ENCODE data around the gene PTK7. TPM values are rescaled to one million over a fixed set of nuclear protein-coding genes. Genes with fewer than 3 reads are reported as not detected.
"Not testable (repeated sequence)": the region's sequence is repeated elsewhere in the genome, so short reads cannot be mapped to it uniquely, and the experiment has no call there.

PTK7 gene
- total and polyA plus RNA-seq, 2 donors: 48.1 to 101 TPM

- H3K27ac ChIP-seq (ENCODE audit: low read depth in 1 of 2, low read length in 1 of 2): no peak overlapping the region
- no peaks in the 10 kb centered on the region for H3K27me3 ChIP-seq (ENCODE audit: control insufficient read depth in 2 of 2, insufficient read depth in 1 of 2, low read length in 1 of 2)
- peaks cover 0 to 3% of the 10 kb centered on the region in 2 donors for H3K36me3 ChIP-seq (ENCODE audit: control insufficient read depth in 2 of 2, insufficient read depth in 2 of 2, low read length in 1 of 2)
- H3K9me3 ChIP-seq (ENCODE audit: control insufficient read depth in 2 of 2, insufficient read depth in 1 of 2, low read length in 1 of 2): no peaks in the 10 kb centered on the region
- no peak for DNase-seq (ENCODE audit: low read depth in 6 of 9, low spot score in 9 of 9)
- H3K4me1 ChIP-seq (ENCODE audit: control insufficient read depth in 2 of 2, insufficient read depth in 2 of 2, low read length in 2 of 2): peaks cover 11 to 43% of the 10 kb centered on the region in 2 donors
- H3K4me3 ChIP-seq (ENCODE audit: low read length in 2 of 2): no peak overlapping the region
- 81% methylated on average over 6 of the region's 6 CpGs for WGBS
These were observed 39.3 kb downstream of the PTK7 start for GRCh38 chr6:43115365-43115764.

- DNase-seq (ENCODE audit: low read depth in 6 of 9, low spot score in 9 of 9); H3K4me3 ChIP-seq (ENCODE audit: low read length in 2 of 2); H3K27ac ChIP-seq (ENCODE audit: low read depth in 1 of 2, low read length in 1 of 2); H3K36me3 ChIP-seq (ENCODE audit: control insufficient read depth in 2 of 2, insufficient read depth in 2 of 2, low read length in 1 of 2); H3K9me3 ChIP-seq (ENCODE audit: control insufficient read depth in 2 of 2, insufficient read depth in 1 of 2, low read length in 1 of 2); H3K27me3 ChIP-seq (ENCODE audit: control insufficient read depth in 2 of 2, insufficient read depth in 1 of 2, low read length in 1 of 2): not testable (repeated sequence)
- over 99% methylated on average over 8 of the region's 8 CpGs for WGBS
- peaks cover 9 to 54% of the 10 kb centered on the region in 2 donors for H3K4me1 ChIP-seq (ENCODE audit: control insufficient read depth in 2 of 2, insufficient read depth in 2 of 2, low read length in 2 of 2)
These were observed 41.4 kb downstream of the PTK7 start for GRCh38 chr6:43117466-43117865.

- DNase-seq (ENCODE audit: low read depth in 6 of 9, low spot score in 9 of 9): no peak
- Histone ChIP-seq H3K9me3 (ENCODE audit: control insufficient read depth in 2 of 2, insufficient read depth in 1 of 2, low read length in 1 of 2) (no peaks in the 10 kb centered on the region), H3K4me1 (ENCODE audit: control insufficient read depth in 2 of 2, insufficient read depth in 2 of 2, low read length in 2 of 2) (peaks cover 0 to 43% of the 10 kb centered on the region in 2 donors), H3K27me3 (ENCODE audit: control insufficient read depth in 2 of 2, insufficient read depth in 1 of 2, low read length in 1 of 2) (no peaks in the 10 kb centered on the region), H3K36me3 (ENCODE audit: control insufficient read depth in 2 of 2, insufficient read depth in 2 of 2, low read length in 1 of 2) (peaks cover 0 to 6% of the 10 kb centered on the region in 2 donors), H3K27ac (ENCODE audit: low read depth in 1 of 2, low read length in 1 of 2) (no peak overlapping the region), H3K4me3 (ENCODE audit: low read length in 2 of 2) (no peak overlapping the region)
- WGBS: 95% methylated on average over 4 of the region's 4 CpGs
These were observed 43.4 kb downstream of the PTK7 start for GRCh38 chr6:43119482-43119881.

- no peak overlapping the region for H3K27ac ChIP-seq (ENCODE audit: low read depth in 1 of 2, low read length in 1 of 2)
- no peaks in the 10 kb centered on the region for H3K27me3 ChIP-seq (ENCODE audit: control insufficient read depth in 2 of 2, insufficient read depth in 1 of 2, low read length in 1 of 2)
- H3K4me1 ChIP-seq (ENCODE audit: control insufficient read depth in 2 of 2, insufficient read depth in 2 of 2, low read length in 2 of 2): peaks cover 0 to 46% of the 10 kb centered on the region in 2 donors
- H3K4me3 ChIP-seq (ENCODE audit: low read length in 2 of 2): no peak overlapping the region
- H3K36me3 ChIP-seq (ENCODE audit: control insufficient read depth in 2 of 2, insufficient read depth in 2 of 2, low read length in 1 of 2): peaks cover 0 to 6% of the 10 kb centered on the region in 2 donors
- no peaks in the 10 kb centered on the region for H3K9me3 ChIP-seq (ENCODE audit: control insufficient read depth in 2 of 2, insufficient read depth in 1 of 2, low read length in 1 of 2)
- DNase-seq (ENCODE audit: low read depth in 6 of 9, low spot score in 9 of 9): no peak
- WGBS: 98% methylated on average over 9 of the region's 9 CpGs
These were observed 44.1 kb downstream of the PTK7 start for GRCh38 chr6:43120101-43120763.

- no peak for DNase-seq (ENCODE audit: low read depth in 6 of 9, low spot score in 9 of 9)
- 95% methylated on average over 9 of the region's 9 CpGs for WGBS
- peaks cover 0 to 45% of the 10 kb centered on the region in 2 donors for H3K4me1 ChIP-seq (ENCODE audit: control insufficient read depth in 2 of 2, insufficient read depth in 2 of 2, low read length in 2 of 2)
These were observed 45.1 kb downstream of the PTK7 start for GRCh38 chr6:43120944-43121913.

GRCh38 chr6:43122146-43122545, 46.0 kb downstream of the PTK7 start:
- Histone ChIP-seq H3K4me3 (ENCODE audit: low read length in 2 of 2) (no peak overlapping the region), H3K27me3 (ENCODE audit: control insufficient read depth in 2 of 2, insufficient read depth in 1 of 2, low read length in 1 of 2) (no peaks in the 10 kb centered on the region), H3K27ac (ENCODE audit: low read depth in 1 of 2, low read length in 1 of 2) (no peak overlapping the region), H3K36me3 (ENCODE audit: control insufficient read depth in 2 of 2, insufficient read depth in 2 of 2, low read length in 1 of 2) (peaks cover 0 to 6% of the 10 kb centered on the region in 2 donors), H3K4me1 (ENCODE audit: control insufficient read depth in 2 of 2, insufficient read depth in 2 of 2, low read length in 2 of 2) (peaks cover 0 to 47% of the 10 kb centered on the region in 2 donors), H3K9me3 (ENCODE audit: control insufficient read depth in 2 of 2, insufficient read depth in 1 of 2, low read length in 1 of 2) (no peaks in the 10 kb centered on the region)
- WGBS: 87% methylated on average over 2 of the region's 2 CpGs
- DNase-seq (ENCODE audit: low read depth in 6 of 9, low spot score in 9 of 9): no peak

More at GRCh38 chr6:43120944-43121913, 45.1 kb downstream of the PTK7 start:
- Histone ChIP-seq H3K27me3 (ENCODE audit: control insufficient read depth in 2 of 2, insufficient read depth in 1 of 2, low read length in 1 of 2) (no peaks in the 10 kb centered on the region), H3K27ac (ENCODE audit: low read depth in 1 of 2, low read length in 1 of 2) (no peak overlapping the region), H3K9me3 (ENCODE audit: control insufficient read depth in 2 of 2, insufficient read depth in 1 of 2, low read length in 1 of 2) (no peaks in the 10 kb centered on the region), H3K4me3 (ENCODE audit: low read length in 2 of 2) (no peak overlapping the region), H3K36me3 (ENCODE audit: control insufficient read depth in 2 of 2, insufficient read depth in 2 of 2, low read length in 1 of 2) (peaks cover 0 to 6% of the 10 kb centered on the region in 2 donors)

- DNase-seq (ENCODE audit: low read depth in 6 of 9, low spot score in 9 of 9): no peak
- Histone ChIP-seq H3K27me3 (ENCODE audit: control insufficient read depth in 2 of 2, insufficient read depth in 1 of 2, low read length in 1 of 2) (no peaks in the 10 kb centered on the region), H3K4me1 (ENCODE audit: control insufficient read depth in 2 of 2, insufficient read depth in 2 of 2, low read length in 2 of 2) (peaks cover 0 to 47% of the 10 kb centered on the region in 2 donors), H3K27ac (ENCODE audit: low read depth in 1 of 2, low read length in 1 of 2) (no peak overlapping the region), H3K4me3 (ENCODE audit: low read length in 2 of 2) (no peak overlapping the region), H3K36me3 (ENCODE audit: control insufficient read depth in 2 of 2, insufficient read depth in 2 of 2, low read length in 1 of 2) (peaks cover 0 to 6% of the 10 kb centered on the region in 2 donors), H3K9me3 (ENCODE audit: control insufficient read depth in 2 of 2, insufficient read depth in 1 of 2, low read length in 1 of 2) (no peaks in the 10 kb centered on the region)
- 96% methylated on average over 25 of the region's 25 CpGs for WGBS
These were observed 47.6 kb downstream of the PTK7 start for GRCh38 chr6:43123461-43124314.

- 92% methylated on average over 6 of the region's 6 CpGs for WGBS
- H3K9me3 ChIP-seq (ENCODE audit: control insufficient read depth in 2 of 2, insufficient read depth in 1 of 2, low read length in 1 of 2): no peaks in the 10 kb centered on the region
- H3K27me3 ChIP-seq (ENCODE audit: control insufficient read depth in 2 of 2, insufficient read depth in 1 of 2, low read length in 1 of 2): no peaks in the 10 kb centered on the region
- H3K4me1 ChIP-seq (ENCODE audit: control insufficient read depth in 2 of 2, insufficient read depth in 2 of 2, low read length in 2 of 2): peaks cover 0 to 50% of the 10 kb centered on the region in 2 donors
- no peak overlapping the region for H3K4me3 ChIP-seq (ENCODE audit: low read length in 2 of 2)
- H3K27ac ChIP-seq (ENCODE audit: low read depth in 1 of 2, low read length in 1 of 2): no peak overlapping the region
- DNase-seq (ENCODE audit: low read depth in 6 of 9, low spot score in 9 of 9): no peak
- peaks cover 2 to 8% of the 10 kb centered on the region in 2 donors for H3K36me3 ChIP-seq (ENCODE audit: control insufficient read depth in 2 of 2, insufficient read depth in 2 of 2, low read length in 1 of 2)
These were observed 48.4 kb downstream of the PTK7 start for GRCh38 chr6:43124481-43124880.

Data from thymus (tissue), 11 donors.